ENCODE measurements around the gene BMI1. TPM values are rescaled to one million over a fixed set of nuclear protein-coding genes. Genes with fewer than 3 reads are reported as not detected.

The BMI1 gene
- total and polyA plus RNA-seq, 7 donors, result 21.4 to 57.6 (median 42.4) TPM

DNA sequence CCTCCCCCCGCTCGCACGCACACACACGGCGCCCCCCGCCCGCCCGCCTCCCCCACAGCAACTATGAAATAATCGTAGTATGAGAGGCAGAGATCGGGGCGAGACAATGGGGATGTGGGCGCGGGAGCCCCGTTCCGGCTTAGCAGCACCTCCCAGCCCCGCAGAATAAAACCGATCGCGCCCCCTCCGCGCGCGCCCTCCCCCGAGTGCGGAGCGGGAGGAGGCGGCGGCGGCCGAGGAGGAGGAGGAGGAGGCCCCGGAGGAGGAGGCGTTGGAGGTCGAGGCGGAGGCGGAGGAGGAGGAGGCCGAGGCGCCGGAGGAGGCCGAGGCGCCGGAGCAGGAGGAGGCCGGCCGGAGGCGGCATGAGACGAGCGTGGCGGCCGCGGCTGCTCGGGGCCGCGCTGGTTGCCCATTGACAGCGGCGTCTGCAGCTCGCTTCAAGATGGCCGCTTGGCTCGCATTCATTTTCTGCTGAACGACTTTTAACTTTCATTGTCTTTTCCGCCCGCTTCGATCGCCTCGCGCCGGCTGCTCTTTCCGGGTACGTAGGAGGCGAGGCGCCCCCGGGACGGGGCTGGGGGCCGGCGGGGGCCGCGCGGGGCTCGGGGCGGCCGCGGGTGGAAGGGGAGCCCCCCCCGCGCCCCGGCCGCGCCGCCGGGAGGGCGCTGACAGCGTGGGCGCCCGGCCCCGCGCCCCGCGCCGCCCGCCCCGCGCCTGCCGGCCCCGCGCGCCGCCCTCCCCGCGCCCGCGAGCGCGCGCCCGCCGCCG, 441 bp downstream of the BMI1 start:
- ATAC-seq (peak; percentile 50 to 69 (median 59)), DNase-seq (peak; percentile 73 to 86)
- TF ChIP-seq, protein P1, sequence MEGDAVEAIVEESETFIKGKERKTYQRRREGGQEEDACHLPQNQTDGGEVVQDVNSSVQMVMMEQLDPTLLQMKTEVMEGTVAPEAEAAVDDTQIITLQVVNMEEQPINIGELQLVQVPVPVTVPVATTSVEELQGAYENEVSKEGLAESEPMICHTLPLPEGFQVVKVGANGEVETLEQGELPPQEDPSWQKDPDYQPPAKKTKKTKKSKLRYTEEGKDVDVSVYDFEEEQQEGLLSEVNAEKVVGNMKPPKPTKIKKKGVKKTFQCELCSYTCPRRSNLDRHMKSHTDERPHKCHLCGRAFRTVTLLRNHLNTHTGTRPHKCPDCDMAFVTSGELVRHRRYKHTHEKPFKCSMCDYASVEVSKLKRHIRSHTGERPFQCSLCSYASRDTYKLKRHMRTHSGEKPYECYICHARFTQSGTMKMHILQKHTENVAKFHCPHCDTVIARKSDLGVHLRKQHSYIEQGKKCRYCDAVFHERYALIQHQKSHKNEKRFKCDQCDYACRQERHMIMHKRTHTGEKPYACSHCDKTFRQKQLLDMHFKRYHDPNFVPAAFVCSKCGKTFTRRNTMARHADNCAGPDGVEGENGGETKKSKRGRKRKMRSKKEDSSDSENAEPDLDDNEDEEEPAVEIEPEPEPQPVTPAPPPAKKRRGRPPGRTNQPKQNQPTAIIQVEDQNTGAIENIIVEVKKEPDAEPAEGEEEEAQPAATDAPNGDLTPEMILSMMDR (IDR thresholded peaks at IDR 0.05), result no peak
- peaks cover 39% of the 10 kb centered on the region for H3K4me1 ChIP-seq
- peak overlapping the region; percentile 97 for H3K27ac ChIP-seq
- H3K4me3 ChIP-seq, result peak overlapping the region; percentile 93
- 0 to 1% (median 1%) methylated on average over 35 to 110 of the region's 114 CpGs for WGBS, 3 donors
- H3K36me3 ChIP-seq (ENCODE audit: insufficient read depth in 1 of 2, low read depth in 1 of 2), result peaks cover 0 to 1% of the 10 kb centered on the region in 2 donors
- no peaks in the 10 kb centered on the region for H3K9me3 ChIP-seq
- no peaks in the 10 kb centered on the region for H3K27me3 ChIP-seq (ENCODE audit: insufficient read depth in 3 of 3, low read length in 2 of 3)
- intact Hi-C loops (cut with DNase I), result loop anchor here (2.0 to 10.0 kb wide), 6 partner anchors 69 to 827 kb away; partner anchors contain the start of genes DNAJC1 (in 1 of the 2), MSRB2 (in 1 of the 2) and SKIDA1 (in 1 of the 2)

DNA sequence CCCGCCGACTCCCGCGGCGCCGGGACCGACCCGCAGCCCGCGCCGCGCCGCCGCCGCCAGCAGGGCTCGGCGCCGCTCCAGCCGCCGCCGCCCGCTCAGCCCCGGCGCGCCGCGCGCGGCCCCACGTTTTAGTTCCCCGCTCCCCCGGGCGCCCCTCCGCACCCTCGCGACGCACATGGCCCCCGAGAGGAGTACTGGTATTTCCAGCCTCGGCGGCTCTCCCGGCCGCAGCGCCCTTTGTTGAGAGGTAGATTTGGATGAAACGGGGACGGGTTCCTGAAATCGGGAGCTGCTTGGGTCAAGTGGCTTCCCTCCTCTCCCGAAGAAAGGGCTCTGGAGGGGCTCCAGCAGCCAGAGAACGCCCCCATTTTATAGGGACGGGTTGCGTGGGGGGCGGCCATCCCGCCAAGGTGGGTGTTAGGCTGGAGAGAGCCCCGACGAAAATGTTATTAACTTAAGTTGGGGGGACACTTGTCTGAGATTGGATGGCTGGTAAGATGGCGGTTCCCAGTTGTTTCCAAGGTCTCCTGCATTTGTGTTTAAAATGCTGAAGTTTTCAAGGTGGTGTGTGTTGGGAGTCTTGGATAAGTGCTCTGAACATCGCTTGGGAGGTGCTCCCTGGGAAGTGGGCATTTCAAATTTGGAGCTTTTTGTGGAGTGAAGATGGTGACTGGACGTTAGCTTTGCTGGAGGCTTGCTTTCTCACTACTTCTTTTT, 1.2 kb downstream of the BMI1 start:
- no peak for ATAC-seq

DNA sequence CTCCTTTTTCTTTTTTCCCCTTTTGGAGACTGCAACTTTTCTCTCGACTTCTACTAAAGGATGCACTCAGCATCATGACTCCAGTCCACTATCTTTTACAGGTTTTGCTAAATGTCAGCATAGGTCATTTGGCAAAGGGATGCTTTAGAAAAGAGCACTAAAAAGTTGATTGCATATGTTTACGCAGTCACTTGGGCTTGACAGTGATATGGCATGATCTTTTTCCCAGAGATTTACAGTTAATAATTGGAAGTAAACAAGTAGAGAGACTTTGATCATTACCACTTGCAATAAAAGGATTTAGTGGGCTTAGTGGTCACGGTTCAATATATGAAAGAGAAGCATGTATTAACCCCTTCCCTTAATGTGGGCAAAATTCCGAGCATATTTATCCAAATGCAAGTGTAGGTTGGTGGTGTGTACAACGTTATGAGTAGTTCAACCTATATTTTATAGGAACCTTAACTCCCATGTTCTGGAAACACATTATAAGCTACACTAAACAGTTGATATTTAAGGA, 1.8 kb downstream of the BMI1 start:
- Histone ChIP-seq H3K4me3 (peak overlapping the region; percentile 87), H3K36me3 (ENCODE audit: insufficient read depth in 1 of 2, low read depth in 1 of 2) (peaks cover 0 to 15% of the 10 kb centered on the region in 2 donors), H3K9me3 (no peaks in the 10 kb centered on the region), H3K27me3 (ENCODE audit: insufficient read depth in 3 of 3, low read length in 2 of 3) (no peaks in the 10 kb centered on the region), H3K27ac (no peak overlapping the region), H3K4me1 (peaks cover 33% of the 10 kb centered on the region)
- no peak for DNase-seq
- TF ChIP-seq, protein P1 (IDR thresholded peaks at IDR 0.05), result no peak
- 59 to 78% (median 63%) methylated on average over 5 of the region's 5 CpGs for WGBS, 3 donors
- intact Hi-C loops (cut with DNase I), result loop anchor here (5.0 to 10.0 kb wide), 5 partner anchors 105 to 828 kb away; partner anchors contain the start of genes DNAJC1 (in 1 of the 2), MSRB2 (in 1 of the 2) and SKIDA1 (in 1 of the 2)
- ATAC-seq, result no peak

More for the DNA sequence above, 1.2 kb downstream of the BMI1 start:
- peak overlapping the region; percentile 87 for H3K4me3 ChIP-seq
- peak overlapping the region; percentile 48 for H3K27ac ChIP-seq
- intact Hi-C loops (cut with DNase I), result loop anchor here (2.0 to 10.0 kb wide), 6 partner anchors 69 to 827 kb away; partner anchors contain the start of genes DNAJC1 (in 1 of the 2), MSRB2 (in 1 of the 2) and SKIDA1 (in 1 of the 2)
- DNase-seq, result peak; percentile 37 to 66
- TF ChIP-seq, protein P1 (IDR thresholded peaks at IDR 0.05), result no peak
- 2 to 5% (median 3%) methylated on average over 19 to 57 of the region's 57 CpGs for WGBS, 3 donors
- H3K27me3 ChIP-seq (ENCODE audit: insufficient read depth in 3 of 3, low read length in 2 of 3), result no peaks in the 10 kb centered on the region
- H3K4me1 ChIP-seq, result peaks cover 39% of the 10 kb centered on the region
- peaks cover 0 to 9% of the 10 kb centered on the region in 2 donors for H3K36me3 ChIP-seq (ENCODE audit: insufficient read depth in 1 of 2, low read depth in 1 of 2)
- H3K9me3 ChIP-seq, result no peaks in the 10 kb centered on the region

DNA sequence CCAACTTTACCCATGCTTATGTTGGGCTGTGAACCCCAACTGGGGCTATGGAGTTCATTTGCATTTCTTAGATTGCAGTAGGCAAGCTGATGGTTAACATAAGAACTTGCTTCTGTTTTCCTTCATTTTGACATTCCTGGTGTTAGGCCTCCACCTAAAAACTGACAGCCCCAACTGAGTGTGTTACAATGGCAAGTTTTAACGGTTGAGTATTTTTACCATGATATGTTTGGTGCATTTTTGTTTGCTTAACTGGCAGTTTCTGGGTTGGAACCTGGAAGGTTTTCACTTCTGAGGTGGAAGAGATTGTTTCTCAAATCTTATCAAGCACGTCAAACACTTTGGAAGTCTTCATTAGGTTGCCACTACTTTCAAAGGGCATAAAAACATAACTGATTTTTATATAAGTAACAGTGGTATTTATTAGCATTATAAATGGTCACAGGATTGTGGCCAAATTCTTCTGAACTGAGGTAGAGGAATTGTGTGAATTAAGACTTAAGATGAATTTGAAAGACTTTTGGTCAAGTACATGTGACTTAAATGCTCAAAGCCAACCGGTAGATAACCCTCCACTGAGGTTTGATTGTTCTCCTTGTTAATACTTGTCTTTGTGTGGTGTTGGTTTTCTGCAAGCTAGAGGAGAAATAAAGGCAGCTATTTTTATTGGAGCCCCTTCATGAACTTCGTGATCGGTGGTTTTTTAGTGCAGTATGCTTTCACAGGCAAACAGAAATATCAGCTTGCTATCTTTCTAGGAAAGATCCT, 2.8 kb downstream of the BMI1 start:
- H3K36me3 ChIP-seq (ENCODE audit: insufficient read depth in 1 of 2, low read depth in 1 of 2), result peaks cover 0 to 25% of the 10 kb centered on the region in 2 donors
- H3K4me3 ChIP-seq, result peak overlapping the region; percentile 87
- intact Hi-C loops (cut with DNase I), result loop anchor here (5.0 to 10.0 kb wide), 5 partner anchors 104 to 829 kb away; partner anchors contain the start of genes DNAJC1 (in 1 of the 2), MSRB2 (in 1 of the 2) and SKIDA1 (in 1 of the 2)
- no peak overlapping the region for H3K27ac ChIP-seq
- H3K27me3 ChIP-seq (ENCODE audit: insufficient read depth in 3 of 3, low read length in 2 of 3), result no peaks in the 10 kb centered on the region
- H3K4me1 ChIP-seq, result peaks cover 24% of the 10 kb centered on the region
- TF ChIP-seq, protein P1 (IDR thresholded peaks at IDR 0.05), result no peak
- 67 to 93% (median 70%) methylated on average over 5 of the region's 5 CpGs for WGBS, 3 donors
- DNase-seq, result no peak
- no peak for ATAC-seq
- H3K9me3 ChIP-seq, result no peaks in the 10 kb centered on the region

Data from psoas muscle (tissue), 8 donors.